NCI-H1092 treated with DMSO at 0.1 percent for 48 hours (cell line): ENCODE data around the gene SPATA12.

Experiments used
- DNase-seq: peaks from one replicate; lab custom pipeline; 2025; lab: John Stamatoyannopoulos, UW

SPATA12 gene

DNA sequence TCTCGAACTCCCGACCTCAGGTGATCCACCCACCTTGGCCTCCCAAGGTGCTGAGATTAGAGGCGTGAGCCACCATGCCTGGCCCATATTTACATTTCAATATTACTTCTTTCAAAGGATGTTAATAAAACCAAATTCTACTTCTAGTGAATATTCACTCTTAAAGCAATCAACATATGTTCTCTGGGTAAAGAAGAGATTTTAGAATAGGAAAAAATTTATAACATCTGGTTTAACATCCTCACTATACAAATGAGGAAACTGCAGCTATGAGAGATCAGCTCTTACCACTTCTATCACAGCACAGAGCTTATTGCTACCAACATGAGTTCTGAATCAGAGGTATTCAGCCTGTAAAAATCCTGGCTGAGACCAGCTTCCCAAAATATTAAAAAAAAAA is 56.0 kb downstream of the SPATA12 start:
- no peak for DNase-seq

DNA sequence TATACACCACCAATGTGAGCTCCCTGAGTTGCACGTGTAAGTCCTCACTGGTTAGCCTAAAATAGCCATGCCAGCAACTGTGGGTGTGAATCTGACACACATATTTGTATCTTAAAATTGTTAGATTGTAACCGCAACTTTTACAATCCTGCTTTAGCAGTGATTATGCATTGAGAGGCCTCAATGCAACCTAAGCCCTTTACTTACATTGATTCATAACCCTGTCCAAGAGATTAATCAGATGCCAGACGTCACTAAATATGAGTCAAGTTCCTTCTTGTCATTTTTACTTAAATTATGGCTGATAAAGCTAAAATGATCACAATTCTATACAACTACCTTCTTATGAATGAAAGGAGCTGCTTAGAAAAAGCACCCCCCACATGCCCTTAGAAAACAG is 57.8 kb downstream of the SPATA12 start:
- no peak for DNase-seq

DNA sequence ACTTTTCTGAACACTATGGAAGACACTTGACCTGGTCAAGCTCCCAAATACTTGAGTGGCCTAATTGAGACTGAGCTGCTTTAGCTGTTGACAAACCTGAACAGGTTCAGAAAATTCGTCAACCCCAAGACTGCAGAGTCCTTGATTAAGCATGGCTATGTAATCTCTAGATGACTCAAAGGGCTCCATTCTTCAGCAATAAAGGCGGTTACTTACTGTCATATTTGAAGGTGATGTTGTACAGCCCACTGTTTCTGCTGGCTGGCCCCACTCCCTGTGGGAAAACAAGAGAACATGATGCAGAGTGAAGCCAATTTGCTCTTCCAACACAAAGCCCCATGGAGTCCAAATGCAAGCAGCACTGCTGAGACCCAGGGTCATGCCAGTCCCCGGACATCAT is 59.6 kb downstream of the SPATA12 start:
- DNase-seq, result no peak

DNA sequence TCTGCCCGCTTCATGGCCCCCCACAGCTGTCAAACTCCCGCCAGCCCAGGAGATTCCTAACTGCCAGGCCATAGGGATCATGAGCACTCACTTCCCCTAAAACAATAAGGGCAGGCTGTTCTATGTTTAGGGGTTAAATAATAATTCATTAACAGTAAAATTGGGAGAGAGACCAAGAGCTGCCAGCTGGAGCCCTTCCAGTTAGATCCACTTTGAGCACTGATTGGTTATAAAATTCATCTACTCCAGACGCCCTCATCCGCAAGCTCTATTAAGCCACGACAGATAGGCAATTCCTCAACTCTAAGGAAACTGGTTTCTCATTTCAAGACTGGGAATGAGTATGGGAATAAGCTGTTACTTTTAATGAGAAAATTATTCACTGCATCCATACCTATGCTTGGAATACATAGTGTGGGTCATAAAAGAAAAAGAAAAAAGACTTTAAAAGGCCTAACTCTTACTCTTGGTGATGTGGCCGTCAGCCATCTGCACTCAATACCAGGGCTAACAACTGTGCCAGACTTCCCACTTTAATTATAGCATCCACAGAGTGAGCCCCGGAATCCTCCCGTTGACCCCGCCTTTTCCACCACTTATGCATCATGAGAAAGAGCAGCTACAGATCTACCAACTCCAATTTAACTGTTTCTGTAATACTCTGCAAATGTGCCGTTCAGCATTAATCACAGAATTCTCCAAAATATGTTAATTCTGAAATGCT is 60.1 kb downstream of the SPATA12 start:
- no peak for DNase-seq
